ENCODE measurements around the gene POLQ. TPM values are rescaled to one million over a fixed set of nuclear protein-coding genes. Genes with fewer than 3 reads are reported as not detected.
"Not testable (repeated sequence)": the region's sequence is repeated elsewhere in the genome, so short reads cannot be mapped to it uniquely, and the experiment has no call there.

The POLQ gene
- total RNA-seq, 2 donors from 2014 or later: 8.9 to 28.7 TPM

DNA sequence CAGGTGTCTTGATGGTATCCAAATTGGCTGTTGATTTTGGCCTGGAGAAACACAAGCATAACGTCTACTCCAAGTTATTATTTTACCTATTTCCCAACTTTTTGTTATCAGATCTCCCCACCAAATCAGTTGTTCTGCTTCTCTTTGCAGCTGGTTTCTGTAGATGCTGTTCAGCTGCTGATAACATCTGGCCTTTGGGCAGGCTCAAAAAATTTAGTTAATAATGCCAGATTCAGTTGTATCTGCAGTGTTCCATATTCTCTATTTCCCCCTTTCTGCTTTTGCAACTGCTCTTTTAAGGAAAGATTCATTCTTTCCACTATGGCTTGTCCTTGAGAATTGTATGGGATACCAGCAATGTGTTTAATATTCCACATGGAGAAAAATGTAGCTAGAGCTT is 149.8 kb downstream of the POLQ start:
- ATAC-seq; H3K9me3 Mint-ChIP-seq; DNase-seq (ENCODE audit: low spot score in 2 of 2); H3K27ac Mint-ChIP-seq; H3K36me3 Mint-ChIP-seq: not testable (repeated sequence)

DNA sequence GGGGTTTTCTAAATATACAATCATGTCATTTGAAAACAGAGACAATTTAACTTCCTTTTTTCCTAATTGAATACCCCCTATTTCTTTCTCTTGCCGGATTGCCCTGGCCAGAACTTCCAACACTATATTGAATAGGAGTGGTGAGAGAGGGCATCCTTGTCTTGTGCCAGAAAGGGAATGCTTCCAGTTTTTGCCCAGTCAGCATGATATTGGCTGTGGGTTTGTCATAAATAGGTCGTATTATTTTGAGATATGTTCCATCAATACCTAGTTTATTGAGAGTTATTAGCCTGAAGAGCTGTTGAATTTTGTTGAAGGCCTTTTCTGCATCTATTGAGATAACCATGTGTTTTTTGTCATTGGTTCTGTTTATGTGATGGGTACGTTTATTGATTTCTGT is 157.5 kb downstream of the POLQ start:
- H3K27ac Mint-ChIP-seq; DNase-seq (ENCODE audit: low spot score in 2 of 2); H3K9me3 Mint-ChIP-seq; ATAC-seq; H3K36me3 Mint-ChIP-seq: not testable (repeated sequence)

Other genes with a start within 250 kb of the POLQ start
- not detected for gene ARGFX, start 22.0 kb upstream of the POLQ start, total RNA-seq
- gene FBXO40, start 47.4 kb upstream of the POLQ start, total RNA-seq: not detected
- gene HCLS1, start 114.9 kb upstream of the POLQ start, total RNA-seq: 100 to 1,000 TPM; 217 to 293 TPM
- 10 to 100 TPM; 30.1 to 31.8 TPM for gene GOLGB1, start 203.8 kb upstream of the POLQ start, total RNA-seq